HG03066 (cell line): ENCODE results near the gene NBAS.
"Not testable (repeated sequence)": the region's sequence is repeated elsewhere in the genome, so short reads cannot be mapped to it uniquely, and the experiment has no call there.

Experiments
- ATAC-seq: cut with Tn5 transposase; IDR thresholded peaks from one replicate; pipeline ENCODE4 v1.9.1; 2021; ENCODE audit warnings: low read depth; ENCODE audit not compliant: unreplicated experiment

Gene NBAS

GRCh38 chr2:15325296-15325695, 235.8 kb downstream of the NBAS start:
- ATAC-seq: no peak

- ATAC-seq: no peak
These were observed 237.9 kb downstream of the NBAS start for GRCh38 chr2:15323227-15323626.

- ATAC-seq: not testable (repeated sequence)
These were observed 239.7 kb downstream of the NBAS start for GRCh38 chr2:15321481-15321880.

DNA sequence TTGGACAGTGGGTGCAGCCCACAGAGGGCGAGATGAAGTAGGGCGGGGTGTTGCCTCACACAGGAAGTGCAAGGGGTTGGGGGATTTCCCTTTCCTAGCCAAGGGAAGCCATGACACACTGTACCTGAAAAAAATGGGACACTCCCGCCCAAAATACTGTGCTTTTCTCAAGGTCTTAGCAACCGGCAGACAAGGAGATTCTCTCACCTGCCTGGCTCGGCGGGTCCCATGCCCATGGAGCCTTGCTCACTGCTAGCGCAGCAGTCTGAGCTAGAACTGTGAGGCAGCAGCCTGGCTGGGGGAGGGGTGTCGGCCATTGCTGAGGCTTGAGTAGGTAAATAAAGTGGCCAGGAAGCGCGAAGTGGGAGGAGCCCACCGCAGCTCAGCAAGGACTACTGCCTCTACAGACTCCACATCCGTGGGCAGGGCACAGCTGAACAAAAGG, 244.7 kb downstream of the NBAS start:
- ATAC-seq: no peak

DNA sequence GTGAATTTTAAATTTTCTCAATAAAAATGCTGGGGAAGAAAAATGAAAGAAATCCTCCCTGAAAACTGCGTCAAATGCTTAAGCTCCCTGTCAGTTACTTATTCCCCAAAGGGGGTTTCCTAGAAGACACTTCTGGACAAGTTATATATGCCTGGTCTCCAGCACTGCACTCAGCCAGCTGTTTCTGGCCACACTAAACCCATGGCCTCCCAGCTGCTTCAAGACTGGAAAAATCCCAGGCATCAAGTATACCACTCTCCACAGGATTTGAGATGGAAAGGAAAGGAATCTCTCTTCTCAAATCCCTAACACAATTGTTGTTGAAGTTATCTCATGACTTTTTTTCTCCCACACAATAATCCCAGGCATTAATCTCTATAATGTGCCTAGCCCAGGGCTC, 245.7 kb downstream of the NBAS start:
- no peak for ATAC-seq

DNA sequence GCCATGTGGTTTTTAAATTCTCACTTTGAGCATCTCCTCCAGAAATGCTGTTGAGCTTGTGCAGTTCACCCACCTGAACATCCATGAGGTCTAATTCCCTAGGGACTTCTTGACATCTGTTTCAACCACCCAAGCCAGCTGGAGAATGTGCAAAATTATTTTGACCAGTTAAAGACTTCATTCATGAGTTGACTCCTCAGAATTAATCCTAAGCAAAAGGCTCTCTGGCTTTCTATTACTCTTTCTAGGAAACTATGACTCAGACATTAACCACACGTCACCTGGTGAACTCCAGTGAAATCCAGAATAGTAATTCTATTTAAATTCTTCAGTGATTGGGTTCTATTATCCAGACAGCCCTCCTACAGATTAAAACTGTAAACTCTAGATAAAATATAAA, 247.5 kb downstream of the NBAS start:
- peak; percentile 70 for ATAC-seq

DNA sequence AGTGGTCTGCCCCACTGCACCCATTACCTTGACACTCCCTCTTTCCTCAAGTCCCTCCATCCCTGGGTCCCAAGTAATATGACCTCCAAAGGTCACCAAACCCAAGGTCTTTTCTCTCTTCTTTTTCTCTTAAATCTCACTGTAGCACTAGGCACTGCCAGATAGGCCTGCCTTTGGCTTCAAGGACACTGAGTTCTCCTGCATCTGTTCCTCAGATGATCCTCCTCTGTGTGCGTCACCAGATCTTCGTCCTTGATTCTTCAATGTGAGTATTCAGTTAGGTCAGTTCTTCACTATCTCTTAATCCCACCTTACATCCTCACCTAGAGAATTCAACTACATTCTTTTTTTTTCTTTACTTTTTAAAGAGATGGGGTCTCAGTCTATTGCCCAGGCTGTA, 249.2 kb downstream of the NBAS start:
- no peak for ATAC-seq

- ATAC-seq: peak; percentile 62
These were observed 249.8 kb downstream of the NBAS start for GRCh38 chr2:15311201-15311907.

GRCh38 chr2:15307526-15307925, 253.6 kb downstream of the NBAS start:
- no peak for ATAC-seq

- ATAC-seq: no peak
These were observed 254.4 kb downstream of the NBAS start for GRCh38 chr2:15306706-15307105.

- no peak for ATAC-seq
These were observed 257.3 kb downstream of the NBAS start for GRCh38 chr2:15303874-15304273.

GRCh38 chr2:15302154-15302553, 259.0 kb downstream of the NBAS start:
- ATAC-seq: no peak

GRCh38 chr2:15300624-15301573, 260.2 kb downstream of the NBAS start:
- no peak for ATAC-seq

- no peak for ATAC-seq
These were observed 261.1 kb downstream of the NBAS start for GRCh38 chr2:15299904-15300520.

DNA sequence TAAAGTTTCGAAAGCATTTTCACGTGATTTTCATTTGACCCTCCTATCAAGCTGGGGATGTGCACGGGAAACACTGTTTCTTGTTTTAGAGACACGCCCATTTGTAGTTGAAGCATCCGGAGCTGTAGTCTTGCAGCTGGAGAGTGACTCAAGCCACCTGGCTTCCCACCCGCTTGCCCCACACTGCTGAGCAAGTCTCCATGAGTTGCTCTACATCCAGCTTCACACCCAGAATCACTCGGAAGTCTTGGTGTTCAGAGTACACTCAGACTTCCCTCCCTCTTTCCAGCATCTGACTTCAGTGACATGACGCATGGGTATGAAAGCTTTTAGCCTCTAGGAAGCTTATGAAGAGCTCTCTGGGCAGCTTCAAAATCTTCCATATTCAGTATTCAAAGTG, 262.4 kb downstream of the NBAS start:
- ATAC-seq: no peak

DNA sequence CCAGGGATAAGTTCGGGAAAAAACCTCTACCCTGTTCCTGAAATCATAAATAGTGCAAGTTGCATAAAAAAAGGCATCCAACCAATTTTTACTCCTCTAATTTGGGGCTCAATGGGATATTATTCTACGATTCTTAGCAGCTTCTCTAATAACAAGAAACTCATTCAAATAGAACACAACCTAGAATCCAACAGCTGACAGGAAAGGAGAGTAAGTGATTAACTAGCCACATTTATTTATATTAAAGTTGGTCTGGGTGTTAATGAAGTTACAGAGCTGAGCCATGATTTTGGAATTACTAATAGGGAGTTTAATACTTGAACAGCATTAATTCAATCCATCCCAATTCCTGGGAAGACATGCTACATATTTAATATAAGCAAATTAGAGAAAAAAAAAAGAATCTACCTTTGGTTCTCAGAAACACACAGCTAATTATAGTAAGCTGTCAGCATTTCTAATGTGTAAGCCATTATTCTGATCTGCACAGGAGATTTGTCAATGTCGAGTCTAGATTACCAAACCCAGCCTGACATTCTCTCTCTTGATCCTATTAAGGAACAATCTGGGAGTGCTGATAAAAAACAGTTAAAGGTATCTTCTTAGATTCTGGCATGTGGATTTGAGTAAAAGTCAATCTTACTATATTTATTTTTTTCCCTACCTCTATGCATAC, 267.7 kb downstream of the NBAS start:
- ATAC-seq: peak; percentile 72

DNA sequence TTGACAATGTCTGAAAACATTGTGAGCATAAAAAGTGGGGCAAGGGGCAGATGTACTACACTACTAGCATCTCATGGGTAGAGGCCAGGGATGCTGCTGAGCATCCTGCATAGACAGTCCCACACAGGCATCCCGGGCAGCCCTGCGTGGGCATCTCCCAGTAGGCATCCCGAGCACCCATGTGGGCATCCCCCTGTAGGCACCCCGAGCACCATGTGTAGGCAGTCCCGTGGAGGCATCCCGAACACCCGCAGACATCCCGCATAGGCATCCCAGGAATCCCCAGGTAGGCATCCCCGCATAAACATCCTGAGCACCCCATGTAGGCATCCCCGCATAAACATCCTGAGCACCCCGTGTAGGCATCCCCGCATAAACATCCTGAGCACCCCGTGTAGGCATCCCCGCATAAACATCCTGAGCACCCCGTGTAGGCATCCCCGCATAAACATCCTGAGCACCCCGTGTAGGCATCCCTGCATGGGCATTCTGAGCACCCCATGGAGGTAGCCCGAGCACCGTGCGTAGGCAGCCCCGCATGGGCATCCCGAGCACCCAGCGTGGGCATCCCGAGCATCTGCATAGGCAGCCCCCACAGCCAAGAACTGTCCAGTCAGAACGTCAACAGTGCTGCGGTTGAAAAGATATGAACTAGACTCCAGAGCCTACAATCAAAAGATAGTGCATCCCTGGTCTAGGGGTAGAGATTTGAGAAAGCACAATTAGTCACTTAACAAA, 273.5 kb downstream of the NBAS start:
- no peak for ATAC-seq

GRCh38 chr2:15284614-15285013, 276.5 kb downstream of the NBAS start:
- no peak for ATAC-seq

DNA sequence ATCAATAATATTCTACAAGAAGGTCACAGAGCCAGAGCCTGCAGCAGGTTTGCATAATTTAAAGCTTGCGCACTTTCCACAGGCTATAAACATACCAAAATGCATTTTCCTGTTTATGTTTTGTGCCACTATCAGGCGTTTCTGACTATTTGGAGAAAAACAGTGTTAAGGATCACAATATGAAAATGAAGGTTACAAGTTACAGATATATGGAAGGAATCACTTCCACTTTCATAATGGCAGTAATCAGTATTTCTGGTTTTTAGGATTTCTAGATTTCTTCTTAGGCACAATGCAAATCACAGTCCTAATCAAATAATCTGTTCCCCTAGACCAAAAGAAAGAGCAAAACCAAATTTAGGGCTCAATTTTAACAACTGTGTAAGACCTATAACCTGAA, 279.5 kb downstream of the NBAS start:
- no peak for ATAC-seq
